HG02852 (cell line): Measurements from ENCODE around the gene NEK11.
"Not testable (repeated sequence)": the region's sequence is repeated elsewhere in the genome, so short reads cannot be mapped to it uniquely, and the experiment has no call there.

Experiments used
- ATAC-seq: cut with Tn5 transposase; IDR thresholded peaks from one replicate; pipeline ENCODE4 v1.9.1; 2021; ENCODE audit warnings: mild to moderate bottlenecking, moderate library complexity; ENCODE audit not compliant: unreplicated experiment

The NEK11 gene

DNA sequence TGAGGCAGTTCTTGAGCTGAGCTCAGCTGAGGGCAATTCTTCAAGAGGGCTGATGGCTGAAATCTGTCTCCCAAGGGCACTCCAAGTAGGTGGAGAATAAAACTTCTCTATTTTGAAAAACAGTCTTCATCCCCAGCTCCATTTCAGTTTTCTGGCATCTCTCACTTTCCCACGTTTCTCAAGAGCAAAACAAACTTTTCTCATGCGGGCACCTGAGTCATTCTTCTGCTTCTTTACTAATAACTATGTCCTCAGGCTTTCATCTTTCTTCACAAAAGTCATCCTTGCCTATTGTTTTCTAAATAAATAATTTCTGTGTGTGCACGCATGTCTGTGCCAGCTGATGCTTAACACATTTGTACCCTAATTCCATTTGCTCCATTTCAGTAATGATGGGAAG, 258.8 kb downstream of the NEK11 start:
- no peak for ATAC-seq

DNA sequence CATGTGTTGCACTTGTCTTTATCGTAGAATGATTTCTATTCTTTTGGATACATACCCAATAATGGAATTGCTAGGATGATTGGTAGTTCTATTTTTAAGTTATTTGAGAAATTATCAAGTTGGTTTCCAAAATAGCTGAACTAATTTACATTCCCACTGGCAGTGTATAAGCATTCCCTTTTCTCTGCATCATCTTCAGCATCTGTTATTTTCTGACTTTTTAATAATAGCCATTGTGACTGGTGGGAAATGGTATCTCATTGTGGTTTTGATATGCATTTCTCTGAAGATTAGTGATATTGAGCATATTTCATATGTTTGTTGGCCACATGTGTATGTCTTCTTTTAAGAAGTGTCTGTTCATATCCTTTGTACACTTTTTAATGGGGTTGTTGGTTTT, 273.2 kb downstream of the NEK11 start:
- ATAC-seq = no peak

DNA sequence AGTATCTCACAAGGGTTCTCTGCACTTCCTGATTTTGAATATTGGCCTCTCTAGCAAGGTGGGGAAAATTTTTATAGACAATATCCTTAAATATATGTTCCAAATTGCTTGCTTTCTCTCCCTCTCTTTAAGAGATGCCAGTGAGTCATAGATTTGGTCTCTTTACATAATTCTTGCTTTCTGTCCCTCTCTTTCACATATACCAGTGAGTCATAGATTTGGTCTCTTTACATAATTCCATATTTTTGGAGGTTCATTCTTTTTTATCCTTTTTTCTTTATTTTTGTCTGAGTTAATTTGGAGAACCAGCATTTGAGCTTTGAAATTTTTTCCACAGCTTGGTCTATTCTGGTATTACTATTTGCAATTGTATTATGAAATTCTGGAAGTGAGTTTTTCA, 277.2 kb downstream of the NEK11 start:
- no peak for ATAC-seq

DNA sequence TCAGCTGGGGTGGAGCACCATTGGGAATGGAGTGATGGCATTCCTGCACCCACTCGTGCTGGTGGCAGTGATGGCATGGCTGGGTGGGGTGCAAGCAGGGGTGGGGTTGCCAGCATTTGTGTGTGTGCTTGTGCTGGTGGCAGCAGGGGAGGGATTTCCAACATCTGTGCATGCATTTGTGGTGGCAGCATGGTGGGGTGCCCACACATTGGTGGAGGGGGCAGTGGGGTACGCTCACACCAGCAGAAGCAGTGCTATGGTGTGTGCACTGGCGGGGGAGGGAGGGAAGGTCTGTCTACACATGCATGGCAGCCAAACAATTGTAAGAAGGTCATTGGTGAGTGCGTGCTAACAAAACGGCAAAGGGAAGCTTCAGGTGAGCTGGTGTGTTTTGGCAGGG, 278.2 kb downstream of the NEK11 start:
- no peak for ATAC-seq

DNA sequence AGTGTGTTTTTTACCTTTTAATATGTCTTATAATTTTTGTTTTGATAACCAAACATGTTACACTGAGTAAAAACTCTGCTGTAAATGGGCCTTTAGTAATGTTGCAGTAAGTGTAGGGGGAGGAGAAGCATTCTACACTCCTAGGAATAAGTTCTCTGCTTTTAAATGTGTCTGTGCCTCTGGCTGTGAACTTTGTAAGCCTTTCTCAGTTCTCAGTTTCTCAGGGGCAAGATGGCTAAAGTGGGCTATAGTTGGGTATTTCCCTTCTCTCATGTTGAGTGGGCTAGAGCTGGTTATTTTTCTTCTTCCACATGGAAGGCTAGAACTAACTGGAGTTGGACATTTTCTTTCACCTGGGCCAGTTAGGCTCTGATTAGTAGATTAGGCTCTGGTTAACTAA, 279.6 kb downstream of the NEK11 start:
- peak; percentile 70 for ATAC-seq

DNA sequence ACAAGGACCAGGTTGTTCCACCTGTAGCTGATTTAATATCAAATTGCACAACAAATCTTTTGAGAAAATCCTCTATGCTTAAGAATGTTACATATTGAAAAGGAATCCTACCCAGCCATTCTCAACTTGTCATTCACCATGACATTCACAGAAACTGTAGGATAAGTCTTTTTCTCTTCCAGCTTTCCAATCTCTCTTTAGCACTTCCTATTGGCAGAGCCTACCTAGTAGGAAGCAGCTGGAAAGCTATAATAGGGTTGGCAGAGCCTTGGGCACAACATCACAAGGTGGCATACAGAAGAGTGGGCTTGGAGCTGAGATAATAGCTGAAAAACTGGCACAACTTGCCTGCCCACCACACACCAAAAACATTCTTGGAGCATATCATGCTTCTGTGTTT, 287.6 kb downstream of the NEK11 start:
- ATAC-seq = no peak

DNA sequence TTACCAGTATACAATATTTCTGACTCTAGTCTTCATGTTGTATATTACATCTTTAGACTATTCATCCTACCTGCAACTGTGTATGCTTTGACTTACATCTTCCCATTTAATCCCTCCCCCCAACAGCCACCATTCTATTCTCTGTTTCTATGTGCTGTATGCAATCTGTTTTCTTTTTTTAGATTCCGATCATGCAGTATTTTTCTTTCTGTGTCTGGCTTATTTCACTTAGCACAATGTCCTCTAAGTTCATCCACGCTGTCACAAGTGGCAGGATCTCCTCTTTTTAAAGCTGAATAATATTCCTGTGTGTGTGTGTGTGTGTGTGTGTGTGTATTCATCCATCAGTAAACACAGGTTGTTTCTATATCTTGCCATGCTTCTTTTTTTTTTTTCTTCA, 288.5 kb downstream of the NEK11 start:
- no peak for ATAC-seq

DNA sequence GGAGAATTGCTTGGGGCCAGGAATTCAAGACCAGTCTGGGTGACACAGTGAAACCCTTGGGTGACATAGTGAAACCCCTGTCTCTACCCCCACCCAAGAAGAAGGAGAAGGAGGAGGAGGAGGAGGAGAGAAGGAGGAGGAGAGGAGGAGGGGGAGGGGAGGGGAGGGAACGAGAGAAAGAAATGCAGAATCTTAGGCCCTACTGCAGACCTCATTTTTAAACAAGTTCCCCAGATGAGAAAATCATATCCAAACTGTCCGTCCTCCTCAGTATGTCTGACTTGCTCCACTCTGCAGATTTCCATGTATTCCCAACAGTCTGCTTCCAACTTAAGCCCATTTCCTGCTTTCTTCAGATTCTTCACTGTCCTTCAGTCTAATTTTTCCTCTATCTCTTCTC, 291.0 kb downstream of the NEK11 start:
- no peak for ATAC-seq

DNA sequence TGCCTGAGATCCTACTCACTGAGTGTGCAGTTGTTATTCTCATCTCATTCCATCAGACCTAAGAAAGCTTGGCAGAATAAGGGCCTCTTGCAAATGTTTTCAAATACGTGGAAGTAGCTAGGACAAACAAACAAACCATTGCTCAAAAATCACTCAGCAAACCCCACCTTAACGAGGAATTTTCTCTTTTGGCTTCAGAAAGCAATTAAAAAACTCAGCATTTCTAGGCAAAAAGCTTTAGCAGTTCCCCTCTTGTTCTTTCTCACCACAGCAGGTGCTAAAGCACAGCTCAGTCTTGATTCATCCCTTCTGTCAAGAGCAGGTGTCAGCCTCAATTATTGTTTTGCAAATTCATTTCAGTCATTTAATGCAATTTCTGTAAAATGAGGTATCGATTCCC, 296.3 kb downstream of the NEK11 start:
- no peak for ATAC-seq

DNA sequence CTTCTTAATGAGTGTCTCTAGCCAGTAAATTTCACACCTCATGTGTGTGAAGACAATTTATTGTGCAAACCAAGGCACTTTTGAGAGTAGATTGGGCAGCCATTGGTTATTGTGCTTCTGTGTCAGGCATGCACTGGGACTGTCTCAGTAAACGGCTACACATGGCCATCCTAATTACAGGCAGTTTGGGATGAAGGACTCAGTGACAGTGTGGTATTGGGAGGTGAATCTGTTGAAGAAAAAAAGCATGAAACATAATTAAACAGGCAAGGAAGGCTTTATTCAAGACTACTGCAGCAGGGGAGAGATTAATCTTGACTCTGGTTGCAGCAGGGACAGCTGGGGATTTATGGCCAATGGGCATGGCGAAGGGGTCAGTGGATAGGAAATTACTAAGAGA, 297.1 kb downstream of the NEK11 start:
- no peak for ATAC-seq

DNA sequence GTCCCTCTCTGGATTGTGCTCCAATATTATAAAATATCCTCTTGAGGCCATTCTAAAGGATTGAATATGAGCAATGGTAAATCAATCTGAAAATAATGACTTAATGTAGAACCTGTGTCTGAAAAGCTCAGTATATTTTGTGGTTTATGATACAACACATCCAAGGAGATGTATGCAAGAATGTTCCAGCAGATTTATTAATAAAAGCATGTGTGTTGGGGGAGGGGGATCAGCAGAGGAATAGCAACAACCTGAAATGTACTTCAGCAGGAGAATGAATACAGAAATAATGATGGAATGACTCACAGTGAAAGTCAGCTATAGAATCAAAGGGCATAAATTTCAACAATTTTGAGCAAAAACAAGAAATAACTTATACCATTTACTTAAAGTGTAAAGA, 298.2 kb downstream of the NEK11 start:
- ATAC-seq = no peak

DNA sequence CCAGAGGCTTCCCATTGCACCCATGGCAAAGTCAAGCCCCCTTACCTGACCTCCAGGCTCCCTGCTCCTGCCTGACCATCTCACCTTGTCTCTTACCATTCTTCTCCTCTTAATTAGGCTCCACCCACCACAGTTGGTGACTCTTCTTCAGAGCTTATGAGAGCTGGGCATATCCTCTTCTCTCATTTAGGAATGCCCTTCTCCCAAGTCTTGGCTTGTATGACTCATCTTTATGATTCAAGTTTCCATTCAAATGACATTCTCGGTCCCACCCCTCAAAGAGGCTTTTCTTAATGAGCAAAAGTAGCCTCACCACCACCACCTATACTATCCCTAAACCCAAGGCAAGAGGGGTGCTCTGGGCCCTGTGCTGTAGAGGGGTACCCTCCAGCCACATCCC, 299.6 kb downstream of the NEK11 start:
- ATAC-seq = no peak

DNA sequence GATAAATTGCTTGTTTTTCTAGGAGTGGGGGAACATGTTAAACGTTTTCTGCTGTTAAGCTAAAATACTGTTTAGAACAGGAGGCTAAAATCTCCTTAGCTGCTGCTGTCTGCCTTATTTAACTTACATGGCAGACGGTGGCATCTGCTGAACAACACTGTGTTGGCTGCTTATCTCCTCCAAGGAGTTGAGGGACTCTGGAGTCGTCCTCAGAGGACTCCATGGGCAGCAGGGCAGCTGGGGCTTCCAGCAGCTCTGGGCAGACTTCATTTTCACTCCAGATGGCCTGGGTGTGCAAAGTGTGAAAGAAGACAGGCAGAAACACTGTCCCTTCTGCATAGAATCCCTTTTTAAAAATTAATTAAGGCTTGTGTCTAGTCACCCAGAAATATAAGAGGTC, 302.0 kb downstream of the NEK11 start:
- ATAC-seq = no peak

DNA sequence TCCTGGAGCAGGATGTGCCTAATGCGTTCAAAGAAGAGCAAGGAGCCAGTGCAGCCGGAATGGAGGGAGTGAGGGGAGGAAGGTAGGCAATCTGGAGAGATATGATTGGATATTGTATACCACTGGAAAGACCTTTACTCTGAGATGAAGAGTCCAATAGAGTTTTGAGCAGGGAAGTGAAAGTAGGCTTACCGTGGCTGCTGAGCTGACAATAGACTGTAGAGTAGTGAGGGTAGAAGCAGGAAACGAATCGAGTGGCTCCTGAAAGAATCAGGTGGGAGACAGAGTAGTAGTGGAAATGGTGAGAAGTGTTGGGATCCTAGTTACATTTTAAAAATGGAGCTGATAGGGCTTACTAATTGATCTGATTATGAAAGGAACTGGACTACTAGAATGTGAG, 303.1 kb downstream of the NEK11 start:
- no peak for ATAC-seq

DNA sequence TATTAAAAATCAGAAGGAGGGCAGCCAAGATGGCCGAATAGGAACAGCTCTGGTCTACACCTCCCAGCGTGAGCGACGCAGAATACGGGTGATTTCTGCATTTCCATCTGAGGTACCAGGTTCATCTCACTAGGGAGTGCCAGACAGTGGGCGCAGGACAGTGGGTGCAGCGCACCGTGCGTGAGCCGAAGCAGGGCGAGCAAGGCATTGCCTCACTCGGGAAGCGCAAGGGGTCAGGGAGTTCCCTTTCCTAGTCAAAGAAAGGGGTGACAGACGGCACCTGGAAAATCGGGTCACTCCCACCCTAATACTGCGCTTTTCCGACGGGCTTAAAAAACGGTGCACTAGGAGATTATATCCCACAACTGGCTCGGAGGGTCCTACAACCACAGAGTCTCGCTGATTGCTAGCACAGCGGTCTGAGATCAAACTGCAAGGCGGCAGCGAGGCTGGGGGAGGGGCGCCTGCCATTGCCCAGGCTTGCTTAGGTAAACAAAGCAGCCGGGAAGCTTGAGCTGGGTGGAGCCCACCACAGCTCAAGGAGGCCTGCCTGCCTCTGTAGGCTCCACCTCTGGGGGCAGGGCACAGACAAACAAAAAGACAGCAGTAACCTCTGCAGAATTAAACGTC, 304.9 kb downstream of the NEK11 start:
- ATAC-seq = not testable (repeated sequence)

DNA sequence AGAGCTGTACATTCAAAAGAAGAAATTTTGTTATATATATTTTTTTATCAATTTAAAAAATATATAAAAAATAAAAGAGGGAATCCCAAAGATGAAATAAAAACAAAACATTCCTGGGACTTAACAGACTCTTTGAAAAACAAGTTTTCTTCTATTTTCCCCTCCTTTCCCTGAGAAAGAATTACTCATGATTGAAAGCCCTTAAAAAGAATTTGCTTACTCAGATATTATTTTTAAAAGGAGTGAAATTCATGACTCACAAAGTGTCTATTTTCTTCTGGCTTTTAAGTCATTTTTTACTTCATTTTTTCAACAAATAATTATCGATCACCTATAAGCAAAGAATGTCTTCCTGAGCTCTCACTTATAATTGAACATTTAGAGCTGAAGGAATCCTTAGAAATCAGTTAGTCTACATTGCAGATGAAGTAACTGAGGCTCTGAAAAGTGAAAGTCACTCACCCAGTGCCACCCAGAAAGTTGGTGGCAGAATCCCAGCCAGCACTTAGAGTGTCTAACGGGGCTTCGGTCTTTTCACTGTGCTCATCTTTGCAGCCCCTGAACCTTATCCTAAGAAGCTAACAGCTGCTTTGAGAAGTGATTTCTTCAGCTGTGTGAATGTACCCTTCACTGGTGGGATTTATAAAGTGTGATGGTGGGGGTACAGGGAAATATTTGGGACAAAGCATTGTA, 312.4 kb downstream of the NEK11 start:
- no peak for ATAC-seq

DNA sequence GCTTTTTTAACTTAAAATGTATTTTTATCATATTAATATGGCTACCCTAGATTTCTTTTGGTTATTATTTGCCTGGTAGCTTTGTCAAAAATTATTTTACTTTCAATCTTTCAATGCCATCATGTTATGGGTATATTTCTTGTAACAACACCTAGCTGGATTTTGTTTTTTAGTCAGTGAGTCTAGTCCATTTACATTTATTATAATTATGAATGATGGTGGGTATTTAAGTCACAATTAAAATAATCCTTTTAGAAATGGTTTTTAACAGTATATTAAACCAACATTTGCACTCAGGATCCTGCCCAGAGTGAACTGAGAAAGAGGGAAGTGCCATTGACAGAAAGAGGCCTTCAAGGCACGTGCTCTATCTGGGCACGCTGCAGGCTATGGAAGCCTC, 315.1 kb downstream of the NEK11 start:
- no peak for ATAC-seq

DNA sequence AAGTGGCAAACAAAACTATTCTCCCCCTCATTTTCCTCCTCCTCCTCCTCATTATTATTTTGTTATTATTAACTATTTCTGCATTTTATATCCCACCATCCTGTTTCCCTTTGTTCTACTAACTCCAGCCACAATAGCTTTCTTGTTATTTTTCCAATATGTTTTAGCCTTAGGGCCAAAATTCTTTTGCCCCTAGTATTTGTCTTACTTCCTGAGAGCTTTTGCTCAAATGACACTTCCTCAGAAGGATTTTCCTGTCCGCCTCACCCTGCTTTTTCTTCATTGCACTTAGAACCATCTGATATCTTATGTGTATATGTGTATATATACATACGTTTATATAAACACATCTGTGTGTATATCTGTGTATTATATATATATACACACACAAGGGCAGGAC, 322.2 kb downstream of the NEK11 start:
- no peak for ATAC-seq

DNA sequence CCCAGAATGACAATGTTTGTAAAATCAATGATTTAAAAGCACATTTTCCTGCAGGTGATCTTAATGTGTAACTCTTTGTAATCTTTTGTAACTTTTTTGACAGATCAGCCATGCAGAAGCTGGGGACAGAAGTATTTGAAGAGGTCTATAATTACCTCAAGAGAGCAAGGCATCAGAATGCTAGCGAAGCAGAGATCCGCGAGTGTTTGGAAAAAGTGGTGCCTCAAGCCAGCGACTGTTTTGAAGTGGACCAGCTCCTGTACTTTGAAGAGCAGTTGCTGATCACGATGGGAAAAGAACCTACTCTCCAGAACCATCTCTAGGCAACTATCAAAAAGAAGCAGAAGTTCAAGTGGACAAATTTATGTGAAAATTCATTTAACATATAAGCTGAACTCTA, 322.8 kb downstream of the NEK11 start:
- ATAC-seq = no peak

DNA sequence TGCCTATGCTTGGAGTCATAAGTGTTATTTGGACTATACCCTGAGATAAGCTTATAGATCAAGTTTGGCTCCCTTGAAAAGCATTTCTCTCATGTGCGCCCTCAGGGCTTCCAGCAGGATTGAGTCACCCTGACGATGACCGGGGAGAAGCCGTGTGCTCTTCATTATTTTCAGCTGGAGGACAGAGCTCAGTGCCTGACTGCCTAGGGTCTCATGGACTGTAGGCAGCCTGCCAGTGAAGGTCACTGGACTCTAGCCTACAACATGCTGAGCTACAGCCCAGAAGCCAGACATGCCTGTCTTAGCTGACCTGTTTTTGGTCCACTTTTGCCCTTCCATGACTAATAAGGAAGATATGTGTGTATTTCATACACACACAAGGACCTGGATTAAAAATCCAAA, 323.3 kb downstream of the NEK11 start:
- ATAC-seq = no peak

DNA sequence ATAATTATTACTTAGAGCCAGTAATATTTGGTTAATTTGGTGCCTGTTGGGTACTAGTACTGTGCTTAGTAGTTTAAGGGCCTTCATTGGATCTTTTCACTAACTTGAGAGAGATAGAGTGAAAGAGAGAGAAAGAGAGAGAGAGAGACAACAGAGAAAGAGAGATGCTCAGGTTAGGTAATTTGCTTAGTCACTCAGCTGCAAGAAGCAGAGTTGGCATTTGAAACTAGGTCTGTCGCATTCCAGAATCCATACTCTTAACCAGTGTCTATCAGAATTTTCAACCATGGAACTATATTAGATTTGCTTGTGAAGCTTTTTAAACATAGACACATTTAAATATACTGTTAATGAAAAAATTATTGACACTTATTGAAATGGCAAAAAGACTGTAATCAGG, 323.8 kb downstream of the NEK11 start:
- ATAC-seq = no peak

DNA sequence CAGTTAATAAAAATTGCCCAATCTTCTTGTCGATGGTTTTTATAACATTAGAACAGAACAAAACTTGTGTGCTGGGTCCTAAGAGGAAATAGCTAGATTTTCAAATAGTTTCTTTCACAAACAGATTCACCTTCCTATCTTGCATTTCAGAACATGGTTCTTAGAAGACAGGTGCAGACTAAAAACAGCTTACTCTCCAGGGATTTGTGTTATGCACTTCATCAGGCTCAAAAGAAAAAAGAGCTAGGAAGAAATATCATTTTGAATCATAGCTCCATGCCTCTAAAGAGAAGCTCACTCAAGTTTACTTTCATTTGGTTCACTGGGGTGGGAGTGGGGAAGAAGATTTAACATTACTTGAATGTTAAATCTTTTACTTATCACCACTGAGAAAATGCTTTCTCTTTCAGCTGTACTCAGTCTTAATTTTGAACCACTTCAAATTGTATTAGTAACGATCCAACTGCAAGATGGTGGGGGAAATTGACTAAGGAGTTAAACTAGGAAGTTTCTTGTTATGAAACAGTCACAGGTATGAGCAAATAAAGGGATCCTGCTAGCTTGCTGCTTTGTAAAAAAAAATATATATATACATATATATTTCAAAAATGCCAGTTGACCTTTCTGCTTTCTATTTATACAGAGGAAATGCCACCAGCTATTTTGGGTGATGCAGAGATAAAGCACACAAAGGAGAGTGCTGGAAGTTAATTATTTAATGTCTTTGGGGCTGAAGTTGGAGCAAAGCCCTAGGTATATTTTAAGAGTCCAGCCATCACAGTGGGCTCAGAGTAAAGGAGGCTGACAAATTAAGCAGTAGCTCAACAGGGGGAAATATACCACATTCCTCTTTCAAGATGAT, 326.6 kb downstream of the NEK11 start:
- no peak for ATAC-seq
